WTC11 (cell line): Measurements from ENCODE around the gene BBOF1. TPM values are rescaled to one million over a fixed set of nuclear protein-coding genes. Genes with fewer than 3 reads are reported as not detected.

ENCODE experiments used
- ATAC-seq: fragments of 200-7000 bp; cut with Tn5 transposase; 2 replicates; pipeline ENCODE4 v1.10.0; 2021; ENCODE audit warnings: mild to moderate bottlenecking, moderate library complexity
- CTCF ChIA-PET: fragments of 300-600 bp; sonication (Branson Sonifier 250); formaldehyde crosslinking; loops from one replicate; lab custom pipeline; 2021; ENCODE audit warnings: antibody characterized with exemption; lab: Charles Lee
- POLR2A ChIA-PET: fragments of 350-600 bp; sonication (Branson Sonifier 250); formaldehyde crosslinking; loops from one replicate; lab custom pipeline; 2021; ENCODE audit warnings: antibody characterized with exemption; lab: Charles Lee
- DNase-seq: peaks from one replicate; pipeline ENCODE4 v3.0.0; 2021; ENCODE audit warnings: low spot score
- H3K27ac Mint-ChIP-seq: 2 replicates; pipeline ENCODE4 v1.8.0; 2021; ENCODE audit warnings: mixed read lengths
- H3K27me3 Mint-ChIP-seq: 2 replicates; pipeline ENCODE4 v1.8.0; 2021; ENCODE audit warnings: low read depth, mild to moderate bottlenecking, moderate library complexity, mixed read lengths
- H3K36me3 Mint-ChIP-seq: 2 replicates; pipeline ENCODE4 v1.8.0; 2021; ENCODE audit warnings: mixed read lengths
- H3K4me1 Mint-ChIP-seq: 2 replicates; pipeline ENCODE4 v1.8.0; 2022; ENCODE audit warnings: mixed read lengths
- H3K4me3 Mint-ChIP-seq: 2 replicates; pipeline ENCODE4 v1.8.0; 2021; ENCODE audit warnings: mild to moderate bottlenecking, moderate library complexity, mixed read lengths
- H3K9me3 Mint-ChIP-seq: 2 replicates; pipeline ENCODE4 v1.8.0; 2021; ENCODE audit warnings: mixed read lengths
- FOXP1 ChIP-seq: sonication (generic); formaldehyde crosslinking; IDR thresholded peaks from 2 replicates; pipeline ENCODE4 v1.8.0; 2022; ENCODE audit warnings: missing genetic modification reagents, mild to moderate bottlenecking, moderate library complexity, borderline replicate concordance
- GABPB1 ChIP-seq: sonication (generic); formaldehyde crosslinking; IDR thresholded peaks from 2 replicates; pipeline ENCODE4 v1.8.1; 2023; ENCODE audit warnings: mild to moderate bottlenecking, missing genetic modification reagents
- GTF2I ChIP-seq: fragments of 250-450 bp; sonication (Bioruptor Pico); conservative IDR thresholded peaks from 2 replicates; pipeline ENCODE4 v1.4.0; 2021; ENCODE audit warnings: mild to moderate bottlenecking
- HMGA2 ChIP-seq: fragments of 250-450 bp; sonication (Bioruptor Pico); IDR thresholded peaks from 2 replicates; pipeline ENCODE4 v1.4.0; 2021; ENCODE audit warnings: mild to moderate bottlenecking, moderate library complexity
- JUN ChIP-seq: sonication (generic); formaldehyde crosslinking; IDR thresholded peaks from 2 replicates; pipeline ENCODE4 v1.8.0; 2023; ENCODE audit warnings: mild to moderate bottlenecking, missing genetic modification reagents
- MYBL2 ChIP-seq: sonication (generic); formaldehyde crosslinking; IDR thresholded peaks from 2 replicates; pipeline ENCODE4 v1.8.1; 2023; ENCODE audit warnings: mild to moderate bottlenecking, moderate library complexity, missing genetic modification reagents
- NR3C1 ChIP-seq: sonication (generic); formaldehyde crosslinking; conservative IDR thresholded peaks from 2 replicates; pipeline ENCODE4 v1.8.1; 2023; ENCODE audit warnings: low read depth, mild to moderate bottlenecking, missing genetic modification reagents
- RORB ChIP-seq: fragments of 250-450 bp; sonication (Bioruptor Pico); IDR thresholded peaks from 2 replicates; pipeline ENCODE4 v1.9.0; 2021; ENCODE audit warnings: mild to moderate bottlenecking
- SP1 ChIP-seq: sonication (generic); formaldehyde crosslinking; conservative IDR thresholded peaks from 2 replicates; pipeline ENCODE4 v1.8.1; 2022; ENCODE audit warnings: missing genetic modification reagents
- TCF7 ChIP-seq: sonication (generic); formaldehyde crosslinking; IDR thresholded peaks from 2 replicates; pipeline ENCODE4 v1.8.0; 2022; ENCODE audit warnings: mild to moderate bottlenecking, low read depth, missing genetic modification reagents, moderate library complexity
- TEAD1 ChIP-seq: sonication (generic); formaldehyde crosslinking; IDR thresholded peaks from 2 replicates; pipeline ENCODE4 v1.8.0; 2022; ENCODE audit warnings: mild to moderate bottlenecking, missing genetic modification reagents
- TP53 ChIP-seq: sonication (generic); formaldehyde crosslinking; IDR thresholded peaks from 2 replicates; pipeline ENCODE4 v1.8.1; 2023; ENCODE audit warnings: mild to moderate bottlenecking, missing genetic modification reagents
- USF2 ChIP-seq: sonication (generic); formaldehyde crosslinking; IDR thresholded peaks from 2 replicates; pipeline ENCODE4 v1.8.1; 2023; ENCODE audit warnings: mild to moderate bottlenecking, missing genetic modification reagents, moderate library complexity
- ZNF232 ChIP-seq: sonication (generic); formaldehyde crosslinking; IDR thresholded peaks from 2 replicates; pipeline ENCODE4 v1.8.0; 2022; ENCODE audit warnings: mild to moderate bottlenecking, missing genetic modification reagents
- ZNF317 ChIP-seq: sonication (generic); formaldehyde crosslinking; IDR thresholded peaks from 2 replicates; pipeline ENCODE4 v1.8.1; 2023; ENCODE audit warnings: low read depth, mild to moderate bottlenecking, moderate library complexity, missing genetic modification reagents, borderline replicate concordance
- ZNF425 ChIP-seq: fragments of 250-450 bp; sonication (Bioruptor Pico); conservative IDR thresholded peaks from 2 replicates; pipeline ENCODE4 v1.9.0; 2021; ENCODE audit warnings: mild to moderate bottlenecking
- ZNF671 ChIP-seq: fragments of 250-450 bp; sonication (Bioruptor Pico); IDR thresholded peaks from 2 replicates; pipeline ENCODE4 v1.8.0; 2021; ENCODE audit warnings: mild to moderate bottlenecking
- total RNA-seq: library from RNA; stranded (reverse); gene quantifications from 3 replicates; pipeline ENCODE4 v1.2.3, GENCODE V29; 2021
- TF ChIP-seq, protein P1 (sequence below): sonication (generic); formaldehyde crosslinking; IDR thresholded peaks from 2 replicates; pipeline ENCODE4 v1.8.1; 2022; ENCODE audit warnings: missing genetic modification reagents, borderline replicate concordance
- TF ChIP-seq, protein P2 (sequence below): sonication (generic); formaldehyde crosslinking; IDR thresholded peaks from 2 replicates; pipeline ENCODE4 v1.8.1; 2022; ENCODE audit warnings: low read depth, missing genetic modification reagents, borderline replicate concordance
- TF ChIP-seq, protein P3 (sequence below): sonication (generic); formaldehyde crosslinking; IDR thresholded peaks from 2 replicates; pipeline ENCODE4 v1.8.1; 2022; ENCODE audit warnings: mild to moderate bottlenecking, missing genetic modification reagents, moderate library complexity, borderline replicate concordance

BBOF1 gene
- total RNA-seq, 1 experiment from 2014 or later: 0.98 TPM

- CTCF ChIA-PET: interaction anchor here (0.6 kb wide), 1 partner anchor 17 kb away, joined by 3 read pairs; no protein-coding TSS in a partner anchor
- no peaks in the 10 kb centered on the region for H3K9me3 Mint-ChIP-seq
- peaks cover 8% of the 10 kb centered on the region for H3K4me1 Mint-ChIP-seq
- H3K27ac Mint-ChIP-seq: no peak overlapping the region
- TF ChIP-seq GABPB1 (CRISPR knock-in tag) (no peak), USF2 (no peak), HMGA2 (CRISPR knock-in tag) (no peak), FOXP1 (CRISPR knock-in tag) (no peak), MYBL2 (CRISPR knock-in tag) (no peak), ZNF232 (CRISPR knock-in tag) (no peak), JUN (CRISPR knock-in tag) (no peak), SP1 (no peak), TCF7 (CRISPR knock-in tag) (no peak), GTF2I (CRISPR knock-in tag) (no peak), ZNF671 (CRISPR knock-in tag) (no peak), NR3C1 (no peak), TEAD1 (no peak), ZNF425 (CRISPR knock-in tag) (no peak), RORB (CRISPR knock-in tag) (no peak), ZNF317 (CRISPR knock-in tag) (no peak), TP53 (CRISPR knock-in tag) (no peak)
- TF ChIP-seq, protein P1, sequence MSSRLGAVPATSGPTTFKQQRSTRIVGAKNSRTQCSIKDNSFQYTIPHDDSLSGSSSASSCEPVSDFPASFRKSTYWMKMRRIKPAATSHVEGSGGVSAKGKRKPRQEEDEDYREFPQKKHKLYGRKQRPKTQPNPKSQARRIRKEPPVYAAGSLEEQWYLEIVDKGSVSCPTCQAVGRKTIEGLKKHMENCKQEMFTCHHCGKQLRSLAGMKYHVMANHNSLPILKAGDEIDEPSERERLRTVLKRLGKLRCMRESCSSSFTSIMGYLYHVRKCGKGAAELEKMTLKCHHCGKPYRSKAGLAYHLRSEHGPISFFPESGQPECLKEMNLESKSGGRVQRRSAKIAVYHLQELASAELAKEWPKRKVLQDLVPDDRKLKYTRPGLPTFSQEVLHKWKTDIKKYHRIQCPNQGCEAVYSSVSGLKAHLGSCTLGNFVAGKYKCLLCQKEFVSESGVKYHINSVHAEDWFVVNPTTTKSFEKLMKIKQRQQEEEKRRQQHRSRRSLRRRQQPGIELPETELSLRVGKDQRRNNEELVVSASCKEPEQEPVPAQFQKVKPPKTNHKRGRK (CRISPR knock-in tag): no peak
- TF ChIP-seq, protein P2, sequence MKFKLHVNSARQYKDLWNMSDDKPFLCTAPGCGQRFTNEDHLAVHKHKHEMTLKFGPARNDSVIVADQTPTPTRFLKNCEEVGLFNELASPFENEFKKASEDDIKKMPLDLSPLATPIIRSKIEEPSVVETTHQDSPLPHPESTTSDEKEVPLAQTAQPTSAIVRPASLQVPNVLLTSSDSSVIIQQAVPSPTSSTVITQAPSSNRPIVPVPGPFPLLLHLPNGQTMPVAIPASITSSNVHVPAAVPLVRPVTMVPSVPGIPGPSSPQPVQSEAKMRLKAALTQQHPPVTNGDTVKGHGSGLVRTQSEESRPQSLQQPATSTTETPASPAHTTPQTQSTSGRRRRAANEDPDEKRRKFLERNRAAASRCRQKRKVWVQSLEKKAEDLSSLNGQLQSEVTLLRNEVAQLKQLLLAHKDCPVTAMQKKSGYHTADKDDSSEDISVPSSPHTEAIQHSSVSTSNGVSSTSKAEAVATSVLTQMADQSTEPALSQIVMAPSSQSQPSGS (CRISPR knock-in tag): no peak
- TF ChIP-seq, protein P3, sequence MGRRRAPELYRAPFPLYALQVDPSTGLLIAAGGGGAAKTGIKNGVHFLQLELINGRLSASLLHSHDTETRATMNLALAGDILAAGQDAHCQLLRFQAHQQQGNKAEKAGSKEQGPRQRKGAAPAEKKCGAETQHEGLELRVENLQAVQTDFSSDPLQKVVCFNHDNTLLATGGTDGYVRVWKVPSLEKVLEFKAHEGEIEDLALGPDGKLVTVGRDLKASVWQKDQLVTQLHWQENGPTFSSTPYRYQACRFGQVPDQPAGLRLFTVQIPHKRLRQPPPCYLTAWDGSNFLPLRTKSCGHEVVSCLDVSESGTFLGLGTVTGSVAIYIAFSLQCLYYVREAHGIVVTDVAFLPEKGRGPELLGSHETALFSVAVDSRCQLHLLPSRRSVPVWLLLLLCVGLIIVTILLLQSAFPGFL (CRISPR knock-in tag): no peak
- DNase-seq: no peak
- no peaks in the 10 kb centered on the region for H3K36me3 Mint-ChIP-seq
- H3K27me3 Mint-ChIP-seq: peaks cover 21% of the 10 kb centered on the region
- POLR2A ChIA-PET: interaction anchor here (0.6 kb wide), 1 partner anchor 67 kb away, joined by 4 read pairs; no protein-coding TSS in a partner anchor
- ATAC-seq: no peak; the same call in 1 of the 2 replicates
- H3K4me3 Mint-ChIP-seq: peak overlapping the region; percentile 83
Observed at GRCh38 chr14:74018174-74018585, 969 bp upstream of the BBOF1 start.
